ENCODE results near the gene DHX35.

- no peak for TF ChIP-seq CTCF (IDR thresholded peaks at IDR 0.05; ENCODE audit: poor library complexity, severe bottlenecking)
- no peak for TF ChIP-seq REST (IDR thresholded peaks at IDR 0.05; ENCODE audit: borderline replicate concordance)
Measured at GRCh38 chr20:39069976-39070375, 107.8 kb downstream of the DHX35 start.

Measured in neural cell (in vitro differentiated cells).